HepG2 (cell line): Measurements from ENCODE around the gene LYSET. TPM values are rescaled to one million over a fixed set of nuclear protein-coding genes. Genes with fewer than 3 reads are reported as not detected.

ENCODE experiments used
- ATAC-seq: fragments of 200-7000 bp; cut with Tn5 transposase; 3 replicates; pipeline ENCODE4 v1.9.1; 2020; ENCODE audit warnings: mild to moderate bottlenecking, moderate library complexity
- BruUV-seq: library from RNA; stranded (reverse); fragments of 400-500 nt; replicated peaks from 2 replicates; lab custom pipeline; 2021; lab: Mats Ljungman, UMichigan
- CTCF ChIA-PET: fragments of 300-600 bp; formaldehyde crosslinking; extraction: SDS; loops from one replicate; lab custom pipeline; 2021; ENCODE audit warnings: low total read pairs, inconsistent platforms, low intra/inter-chr PET ratio; lab: Yijun Ruan, JAX
- POLR2A ChIA-PET: fragments of 350-600 bp; sonication (Branson Sonifier 250); formaldehyde crosslinking; loops from one replicate; lab custom pipeline; 2020; ENCODE audit warnings: antibody characterized with exemption, inconsistent platforms; lab: Yijun Ruan, JAX
- DNase-seq: peaks from one replicate; pipeline ENCODE4 v3.0.0-alpha.2; 2015; ENCODE audit warnings: low spot score
- FAIRE-seq: peaks from 3 replicates; lab custom pipeline; 2011; peaks lifted over from hg19 to GRCh38; lab: Jason Lieb, UNC
- H2AFZ ChIP-seq: one replicate; pipeline ENCODE4 v1.6.1; 2011; ENCODE audit warnings: low read length, inconsistent platforms
- H3K27ac ChIP-seq: fragments of 300-600 bp; 3 replicates; pipeline ENCODE4 v1.8.0; 2011; ENCODE audit warnings: mixed run types, mild to moderate bottlenecking, mixed read lengths, low read length, inconsistent platforms; ENCODE audit not compliant: insufficient read depth; ENCODE audit errors: extremely low read length
- H3K27me3 ChIP-seq, 2 experiments: fragments of 200-600 bp in 1 of 2; 2 replicates in 1 of 2; 3 replicates in 1 of 2; pipeline versions ENCODE4 v1.6.0 to v1.8.0; 2011; ENCODE audit warnings: low read length in 2 of 2, mild to moderate bottlenecking in 2 of 2, moderate library complexity in 2 of 2, inconsistent platforms in 1 of 2; ENCODE audit not compliant: insufficient read depth in 2 of 2, control insufficient read depth in 1 of 2
- H3K36me3 ChIP-seq, 2 experiments: fragments of 200-600 bp in 1 of 2; replicated peaks in 1 of 2; 2 replicates in 1 of 2; 3 replicates in 1 of 2; pipeline versions ENCODE4 v1.5.1 to v1.8.0; 2011; ENCODE audit warnings: low read length in 2 of 2, inconsistent platforms in 1 of 2; ENCODE audit not compliant: insufficient read depth in 2 of 2, control insufficient read depth in 1 of 2
- H3K4me1 ChIP-seq: 2 replicates; pipeline ENCODE4 v1.5.1; 2012; ENCODE audit warnings: low read length, inconsistent platforms; ENCODE audit not compliant: insufficient read depth
- H3K4me2 ChIP-seq: 2 replicates; pipeline ENCODE4 v1.6.0; 2011; ENCODE audit warnings: low read depth, low read length, inconsistent platforms
- H3K4me3 ChIP-seq, 3 experiments: fragments of 200-600 bp in 1 of 3; sonication (generic), shearing (Covaris generic) in 1 of 3; replicated peaks in 1 of 3; 2 replicates each; pipeline ENCODE4 v1.5.1; 2011 to 2016; ENCODE audit warnings: low read length in 3 of 3, inconsistent platforms in 2 of 3, low read depth in 2 of 3, mild to moderate bottlenecking in 2 of 3, control low read depth in 1 of 3, mixed read lengths in 1 of 3; ENCODE audit not compliant: insufficient read depth in 1 of 3
- H3K79me2 ChIP-seq: one replicate; pipeline ENCODE4 v1.6.1; 2011; ENCODE audit warnings: low read length, inconsistent platforms; ENCODE audit not compliant: insufficient read depth
- H3K9ac ChIP-seq: 2 replicates; pipeline ENCODE4 v1.6.0; 2011; ENCODE audit warnings: mild to moderate bottlenecking, low read depth, low read length, inconsistent platforms; ENCODE audit not compliant: insufficient read depth
- H3K9me3 ChIP-seq: 2 replicates; pipeline ENCODE4 v1.5.1; 2012; ENCODE audit warnings: mild to moderate bottlenecking, low read length
- H4K20me1 ChIP-seq: 2 replicates; pipeline ENCODE4 v1.6.0; 2011; ENCODE audit warnings: inconsistent platforms, mild to moderate bottlenecking, low read length, moderate library complexity; ENCODE audit not compliant: insufficient read depth
- ARNTL ChIP-seq: sonication (generic); formaldehyde crosslinking; IDR thresholded peaks from 2 replicates; pipeline ENCODE4 v1.4.0; 2020; ENCODE audit warnings: mild to moderate bottlenecking, missing genetic modification reagents
- JUNB ChIP-seq: sonication (generic); formaldehyde crosslinking; IDR thresholded peaks from 2 replicates; pipeline ENCODE4 v1.8.0; 2022; ENCODE audit warnings: missing genetic modification reagents, mild to moderate bottlenecking, borderline replicate concordance
- NAIF1 ChIP-seq: sonication (generic); formaldehyde crosslinking; IDR thresholded peaks from 2 replicates; pipeline ENCODE4 v1.5.0; 2020; ENCODE audit warnings: mild to moderate bottlenecking, missing genetic modification reagents, borderline replicate concordance
- NBN ChIP-seq: fragments of 450-650 bp; conservative IDR thresholded peaks from 2 replicates; pipeline ENCODE4 v1.6.1; 2017
- PRPF4 ChIP-seq: fragments of 200-400 bp; formaldehyde crosslinking; IDR thresholded peaks from 2 replicates; pipeline ENCODE4 v1.6.1; 2016; ENCODE audit warnings: low read length, low read depth; ENCODE audit not compliant: poor library complexity, severe bottlenecking
- RNF2 ChIP-seq: fragments of 450-650 bp; conservative IDR thresholded peaks from 2 replicates; pipeline ENCODE4 v1.6.1; 2016; ENCODE audit warnings: low read depth
- SNAI1 ChIP-seq: sonication (generic); formaldehyde crosslinking; IDR thresholded peaks from 2 replicates; pipeline ENCODE4 v1.5.0; 2020; ENCODE audit warnings: mild to moderate bottlenecking, missing genetic modification reagents, borderline replicate concordance
- SOX5 ChIP-seq: IDR thresholded peaks from 2 replicates; pipeline ENCODE4 v1.6.1; 2016; ENCODE audit warnings: borderline replicate concordance
- THAP11 ChIP-seq: IDR thresholded peaks from 2 replicates; pipeline ENCODE4 v1.6.1; 2016; ENCODE audit warnings: missing biosample characterization, missing genetic modification reagents
- ZBTB20 ChIP-seq: sonication (generic); formaldehyde crosslinking; IDR thresholded peaks from 2 replicates; pipeline ENCODE4 v1.8.1; 2023; ENCODE audit warnings: missing genetic modification reagents, low read depth, mild to moderate bottlenecking, borderline replicate concordance
- ZNF317 ChIP-seq: sonication (generic); formaldehyde crosslinking; IDR thresholded peaks from 2 replicates; pipeline ENCODE4 v1.5.0; 2020; ENCODE audit warnings: mild to moderate bottlenecking, missing genetic modification reagents
- ZNF33B ChIP-seq: sonication (generic); formaldehyde crosslinking; IDR thresholded peaks from 2 replicates; pipeline ENCODE4 v1.5.1; 2020; ENCODE audit warnings: mild to moderate bottlenecking, missing genetic modification reagents
- ZSCAN29 ChIP-seq: sonication (generic); formaldehyde crosslinking; conservative IDR thresholded peaks from 2 replicates; pipeline ENCODE4 v1.4.0; 2020; ENCODE audit warnings: mild to moderate bottlenecking, missing genetic modification reagents
- WGBS: methylation state at CpG from one replicate; pipeline ENCODE4 v1.1.6; 2017; ENCODE audit warnings: low lambda C conversion rate; 5-methylcytosine and 5-hydroxymethylcytosine counted together
- in situ Hi-C: cut with HindIII; loops from 2 replicates; pipeline ENCODE4 v1.10.0; 2017; ENCODE audit warnings: low pct_unique_long_range_greater_than_20kb; ENCODE audit not compliant: extremely low pct_ligation_motif_present
- intact Hi-C: fragments of 100-400 bp; cut with micrococcal nuclease; formaldehyde crosslinking; loops from one replicate; pipeline ENCODE4 v1.10.0; 2022; ENCODE audit not compliant: unreplicated experiment
- polyA plus RNA-seq, 8 experiments: library from polyadenylated mRNA; depleted of rRNA in 3 of 8; stranded (reverse) in 7 of 8; unstranded in 1 of 8; fragments of >200 nt; fragmentation: Illumina TruSeq in 4 of 8; extraction: Trizol in 4 of 8; gene quantifications; 2 replicates each; pipeline versions ENCODE4 v1.2.1 to v1.2.3, GENCODE V29; 2011 to 2016; ENCODE audit warnings: low read depth in 4 of 8, missing spikeins in 1 of 8, mixed read lengths in 1 of 8; ENCODE audit not compliant: insufficient read depth in 1 of 8
- total RNA-seq, 5 experiments: library from RNA; depleted of rRNA; stranded (reverse); fragments of >200 nt; fragmentation: Illumina TruSeq; extraction: Trizol; gene quantifications; 2 replicates each; pipeline ENCODE4 v1.2.3, GENCODE V29; 2016; ENCODE audit warnings: low read depth in 1 of 5
- TF ChIP-seq, protein P1 (sequence below): sonication (generic); formaldehyde crosslinking; IDR thresholded peaks from 2 replicates; pipeline ENCODE4 v1.5.0; 2020; ENCODE audit warnings: mild to moderate bottlenecking, missing genetic modification reagents
- TF ChIP-seq, protein P2 (sequence below): sonication (generic); formaldehyde crosslinking; IDR thresholded peaks from 2 replicates; pipeline ENCODE4 v1.4.0; 2020; ENCODE audit warnings: missing genetic modification reagents
- TF ChIP-seq, protein P3 (sequence below): IDR thresholded peaks from 2 replicates; pipeline ENCODE4 v1.6.1; 2018; ENCODE audit warnings: missing genetic modification reagents, mild to moderate bottlenecking, missing compliant biosample characterization

Gene LYSET
- total and polyA plus RNA-seq, 2 of the 13 experiments (the other 11 are each of a cell fraction or from before 2014, with no cell fraction given), result 19.1 to 36.6 TPM

DNA sequence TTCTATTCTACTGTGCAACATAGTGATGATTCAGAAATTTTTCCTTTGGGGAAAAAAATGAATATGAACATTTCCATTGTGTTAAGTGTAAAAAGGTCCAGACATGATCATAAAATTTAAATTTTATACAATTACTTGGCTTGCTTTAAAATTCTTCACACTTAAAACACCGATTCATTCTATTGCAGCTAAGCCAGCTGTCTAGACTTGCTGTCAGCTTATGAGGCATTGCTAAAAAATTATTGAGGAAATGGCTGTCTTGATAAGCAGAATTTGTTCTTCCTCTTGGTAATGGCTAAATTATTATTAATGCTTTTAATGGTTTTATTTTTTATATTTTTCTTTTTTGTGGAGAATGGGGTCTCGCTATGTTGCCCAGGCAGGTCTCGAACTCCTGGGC lies 1.8 kb downstream of the LYSET start:
- intact Hi-C loops, result no loop called here
- TF ChIP-seq ARNTL (no peak), ZNF33B (CRISPR knock-in tag) (no peak), RNF2 (no peak), JUNB (CRISPR knock-in tag) (no peak), THAP11 (no peak), SNAI1 (CRISPR knock-in tag) (no peak), PRPF4 (no peak), NBN (no peak), NAIF1 (CRISPR knock-in tag) (no peak), ZSCAN29 (CRISPR knock-in tag) (no peak), ZNF317 (CRISPR knock-in tag) (no peak), ZBTB20 (CRISPR knock-in tag) (no peak), SOX5 (no peak)
- TF ChIP-seq, protein P1, sequence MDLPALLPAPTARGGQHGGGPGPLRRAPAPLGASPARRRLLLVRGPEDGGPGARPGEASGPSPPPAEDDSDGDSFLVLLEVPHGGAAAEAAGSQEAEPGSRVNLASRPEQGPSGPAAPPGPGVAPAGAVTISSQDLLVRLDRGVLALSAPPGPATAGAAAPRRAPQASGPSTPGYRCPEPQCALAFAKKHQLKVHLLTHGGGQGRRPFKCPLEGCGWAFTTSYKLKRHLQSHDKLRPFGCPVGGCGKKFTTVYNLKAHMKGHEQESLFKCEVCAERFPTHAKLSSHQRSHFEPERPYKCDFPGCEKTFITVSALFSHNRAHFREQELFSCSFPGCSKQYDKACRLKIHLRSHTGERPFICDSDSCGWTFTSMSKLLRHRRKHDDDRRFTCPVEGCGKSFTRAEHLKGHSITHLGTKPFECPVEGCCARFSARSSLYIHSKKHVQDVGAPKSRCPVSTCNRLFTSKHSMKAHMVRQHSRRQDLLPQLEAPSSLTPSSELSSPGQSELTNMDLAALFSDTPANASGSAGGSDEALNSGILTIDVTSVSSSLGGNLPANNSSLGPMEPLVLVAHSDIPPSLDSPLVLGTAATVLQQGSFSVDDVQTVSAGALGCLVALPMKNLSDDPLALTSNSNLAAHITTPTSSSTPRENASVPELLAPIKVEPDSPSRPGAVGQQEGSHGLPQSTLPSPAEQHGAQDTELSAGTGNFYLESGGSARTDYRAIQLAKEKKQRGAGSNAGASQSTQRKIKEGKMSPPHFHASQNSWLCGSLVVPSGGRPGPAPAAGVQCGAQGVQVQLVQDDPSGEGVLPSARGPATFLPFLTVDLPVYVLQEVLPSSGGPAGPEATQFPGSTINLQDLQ, result no peak
- TF ChIP-seq, protein P2, sequence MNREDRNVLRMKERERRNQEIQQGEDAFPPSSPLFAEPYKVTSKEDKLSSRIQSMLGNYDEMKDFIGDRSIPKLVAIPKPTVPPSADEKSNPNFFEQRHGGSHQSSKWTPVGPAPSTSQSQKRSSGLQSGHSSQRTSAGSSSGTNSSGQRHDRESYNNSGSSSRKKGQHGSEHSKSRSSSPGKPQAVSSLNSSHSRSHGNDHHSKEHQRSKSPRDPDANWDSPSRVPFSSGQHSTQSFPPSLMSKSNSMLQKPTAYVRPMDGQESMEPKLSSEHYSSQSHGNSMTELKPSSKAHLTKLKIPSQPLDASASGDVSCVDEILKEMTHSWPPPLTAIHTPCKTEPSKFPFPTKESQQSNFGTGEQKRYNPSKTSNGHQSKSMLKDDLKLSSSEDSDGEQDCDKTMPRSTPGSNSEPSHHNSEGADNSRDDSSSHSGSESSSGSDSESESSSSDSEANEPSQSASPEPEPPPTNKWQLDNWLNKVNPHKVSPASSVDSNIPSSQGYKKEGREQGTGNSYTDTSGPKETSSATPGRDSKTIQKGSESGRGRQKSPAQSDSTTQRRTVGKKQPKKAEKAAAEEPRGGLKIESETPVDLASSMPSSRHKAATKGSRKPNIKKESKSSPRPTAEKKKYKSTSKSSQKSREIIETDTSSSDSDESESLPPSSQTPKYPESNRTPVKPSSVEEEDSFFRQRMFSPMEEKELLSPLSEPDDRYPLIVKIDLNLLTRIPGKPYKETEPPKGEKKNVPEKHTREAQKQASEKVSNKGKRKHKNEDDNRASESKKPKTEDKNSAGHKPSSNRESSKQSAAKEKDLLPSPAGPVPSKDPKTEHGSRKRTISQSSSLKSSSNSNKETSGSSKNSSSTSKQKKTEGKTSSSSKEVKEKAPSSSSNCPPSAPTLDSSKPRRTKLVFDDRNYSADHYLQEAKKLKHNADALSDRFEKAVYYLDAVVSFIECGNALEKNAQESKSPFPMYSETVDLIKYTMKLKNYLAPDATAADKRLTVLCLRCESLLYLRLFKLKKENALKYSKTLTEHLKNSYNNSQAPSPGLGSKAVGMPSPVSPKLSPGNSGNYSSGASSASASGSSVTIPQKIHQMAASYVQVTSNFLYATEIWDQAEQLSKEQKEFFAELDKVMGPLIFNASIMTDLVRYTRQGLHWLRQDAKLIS (CRISPR knock-in tag), result no peak
- TF ChIP-seq, protein P3, sequence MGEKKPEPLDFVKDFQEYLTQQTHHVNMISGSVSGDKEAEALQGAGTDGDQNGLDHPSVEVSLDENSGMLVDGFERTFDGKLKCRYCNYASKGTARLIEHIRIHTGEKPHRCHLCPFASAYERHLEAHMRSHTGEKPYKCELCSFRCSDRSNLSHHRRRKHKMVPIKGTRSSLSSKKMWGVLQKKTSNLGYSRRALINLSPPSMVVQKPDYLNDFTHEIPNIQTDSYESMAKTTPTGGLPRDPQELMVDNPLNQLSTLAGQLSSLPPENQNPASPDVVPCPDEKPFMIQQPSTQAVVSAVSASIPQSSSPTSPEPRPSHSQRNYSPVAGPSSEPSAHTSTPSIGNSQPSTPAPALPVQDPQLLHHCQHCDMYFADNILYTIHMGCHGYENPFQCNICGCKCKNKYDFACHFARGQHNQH (CRISPR knock-in tag), result no peak
- TF ChIP-seq, all 625 proteins: peak for 0
- no peak overlapping the region for H3K4me2 ChIP-seq
- H4K20me1 ChIP-seq, result no peaks in the 10 kb centered on the region
- H3K27ac ChIP-seq, result no peak overlapping the region
- DNase-seq, result no peak
- no peaks in the 10 kb centered on the region; a peak in 1 of 5 replicates for H3K27me3 ChIP-seq
- ChIA-PET CTCF (no interaction called here), POLR2A (no interaction called here)
- no peak overlapping the region for H3K9ac ChIP-seq
- H3K36me3 ChIP-seq, result peaks cover 3 to 20% of the 10 kb centered on the region in 2 experiments; a peak in 3 of 5 replicates
- H2AFZ ChIP-seq, result no peak overlapping the region
- in situ Hi-C loops, result no loop called here
- FAIRE-seq, result no peak
- H3K4me1 ChIP-seq, result peaks cover 30% of the 10 kb centered on the region
- H3K79me2 ChIP-seq, result peaks cover 28% of the 10 kb centered on the region
- 95% methylated on average over 3 of the region's 3 CpGs for WGBS
- BruUV-seq, result no TSS peak
- H3K4me3 ChIP-seq, result no peak overlapping the region
- H3K9me3 ChIP-seq, result no peaks in the 10 kb centered on the region
- ATAC-seq, result no peak
